Spleen (tissue), 11 donors: ENCODE data around the gene VRK1. TPM values are rescaled to one million over a fixed set of nuclear protein-coding genes. Genes with fewer than 3 reads are reported as not detected.
A peak's percentile ranks its signal among the peaks of the same experiment; 100 is the strongest.

Experiments
- DNase-seq: peaks from one replicate; pipeline ENCODE4 v3.0.0-alpha.2; 2020
- H3K27ac ChIP-seq, 8 donors: fragments of 200-600 bp; sonication (generic) in 7 of 8; 1 replicate in 4 of 8; 2 replicates in 4 of 8; pipeline versions ENCODE4 v1.5.0 to v1.8.0; 2016 to 2021; ENCODE audit warnings: inconsistent platforms in 4 of 8, mild to moderate bottlenecking in 4 of 8, moderate library complexity in 1 of 8
- H3K27me3 ChIP-seq, 7 donors: fragments of 200-600 bp; sonication (generic) in 6 of 7; replicated peaks in 1 of 7; 1 replicate in 4 of 7; 2 replicates in 3 of 7; pipeline versions ENCODE4 v1.5.0 to v1.8.0; 2016 to 2021; ENCODE audit warnings: inconsistent platforms in 3 of 7, mild to moderate bottlenecking in 1 of 7
- H3K36me3 ChIP-seq, 6 donors: fragments of 200-600 bp; sonication (generic) in 5 of 6; 1 replicate in 4 of 6; 2 replicates in 2 of 6; pipeline versions ENCODE4 v1.5.0 to v1.8.0; 2016 to 2021; ENCODE audit warnings: inconsistent platforms in 2 of 6
- H3K4me1 ChIP-seq, 6 donors: fragments of 200-600 bp; sonication (generic) in 5 of 6; 1 replicate in 3 of 6; 2 replicates in 3 of 6; pipeline versions ENCODE4 v1.5.0 to v1.8.0; 2016 to 2021; ENCODE audit warnings: inconsistent platforms in 3 of 6
- H3K4me3 ChIP-seq, 8 donors: fragments of 200-600 bp; sonication (generic) in 7 of 8; 1 replicate in 4 of 8; 2 replicates in 4 of 8; pipeline versions ENCODE4 v1.5.0 to v1.8.0; 2016 to 2021; ENCODE audit warnings: inconsistent platforms in 4 of 8, mild to moderate bottlenecking in 4 of 8, moderate library complexity in 2 of 8
- H3K9me3 ChIP-seq, 8 donors: fragments of 200-600 bp; sonication (generic) in 7 of 8; 1 replicate in 4 of 8; 2 replicates in 4 of 8; pipeline versions ENCODE4 v1.5.0 to v1.8.0; 2016 to 2021; ENCODE audit warnings: inconsistent platforms in 4 of 8
- POLR2A ChIP-seq, 3 donors: fragments of 450-650 bp; IDR thresholded peaks; one replicate each; pipeline ENCODE4 v1.5.1; 2017; ENCODE audit warnings: antibody characterized with exemption in 3 of 3, mild to moderate bottlenecking in 1 of 3
- POLR2AphosphoS5 ChIP-seq, 3 donors: sonication (generic); formaldehyde crosslinking; IDR thresholded peaks; one replicate each; pipeline ENCODE4 v1.5.1; 2017; ENCODE audit warnings: antibody characterized with exemption in 3 of 3
- WGBS, 5 donors: extraction: QIAGEN DNeasy Blood & Tissue Kit in 3 of 5; methylation state at CpG; one replicate each; pipeline versions ENCODE4 v1.1.5 to v1.1.7; 2013 to 2018; 5-methylcytosine and 5-hydroxymethylcytosine counted together
- intact Hi-C: fragments of 100-400 bp; cut with DNase I; formaldehyde crosslinking; loops from one replicate; pipeline ENCODE4 v1.15.0; 2023; ENCODE audit warnings: low total_unique reads
- polyA plus RNA-seq, 3 donors: library from polyadenylated mRNA; stranded (reverse); fragments of 200-250 nt; gene quantifications; one replicate each; pipeline ENCODE4 v1.2.1, GENCODE V29; 2013
- total RNA-seq, 7 donors: library from RNA; depleted of rRNA in 3 of 7; stranded (reverse); fragments of >200 nt in 3 of 7; fragmentation: NEBNext Ultra II Directional in 4 of 7; extraction: Animal tissue kit (Norgen Biotek cat#: 25700) in 4 of 7; gene quantifications; one replicate each; pipeline versions ENCODE4 v1.1.0 to v1.2.1, GENCODE V29; 2016 to 2021
- TF ChIP-seq, protein P1 (sequence below), 11 experiments: fragments of 200-600 bp in 7 of 11; fragments of 450-650 bp in 4 of 11; sonication (generic) in 4 of 11; IDR thresholded peaks in 8 of 11; conservative IDR thresholded peaks in 3 of 11; 1 replicate in 7 of 11; 2 replicates in 4 of 11; pipeline versions ENCODE4 v1.4.0 to v1.8.0; 2016 to 2021; ENCODE audit warnings: antibody characterized with exemption in 11 of 11, inconsistent platforms in 4 of 11, mild to moderate bottlenecking in 1 of 11
- donor health status: healthy with polysubstance abuse.
- donor health status: DM: no; HTN: no; CAD: no; lungs with moderate emphysema.
- donor health status: DM: no; HTN: no; CAD: no.
- donor health status: Bipolar disorder and iron deficiency.
- donor health status: healthy.
- donor health status: DM: no; HTN: no; CAD: no.
- donor health status: DM: yes; HTN: yes; CAD: no.

Gene VRK1
- total and polyA plus RNA-seq, 10 donors: 16.1 to 48.5 (median 29.4) TPM

DNA sequence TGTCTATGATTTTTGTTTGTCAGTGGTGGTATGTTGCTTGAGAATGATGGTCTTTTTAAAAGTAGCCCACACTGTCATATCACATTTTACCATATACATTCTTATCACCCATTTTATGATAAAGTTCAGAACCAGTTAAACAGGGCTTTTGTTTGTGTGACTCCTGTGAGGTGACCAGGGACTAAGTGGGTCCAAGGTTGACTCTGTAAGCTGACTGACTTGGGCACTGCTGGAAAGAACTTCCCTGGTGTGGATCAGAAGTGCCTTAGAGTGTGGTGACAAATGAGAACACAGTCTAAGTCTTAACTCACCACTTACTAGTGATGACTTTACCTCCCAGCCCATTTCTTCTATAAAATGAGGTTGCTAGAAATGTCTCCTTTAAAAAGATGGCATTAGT is 52.6 kb downstream of the VRK1 start:
- Histone ChIP-seq H3K9me3 (no peaks in the 10 kb centered on the region), H3K36me3 (peaks cover 0 to 54% (median 11%) of the 10 kb centered on the region in 6 donors), H3K27ac (no peak overlapping the region), H3K27me3 (no peaks in the 10 kb centered on the region), H3K4me1 (peaks cover 0 to 14% (median 0%) of the 10 kb centered on the region in 6 donors), H3K4me3 (no peak overlapping the region)
- intact Hi-C loops: no loop called here
- DNase-seq: no peak
- TF ChIP-seq, protein P1, sequence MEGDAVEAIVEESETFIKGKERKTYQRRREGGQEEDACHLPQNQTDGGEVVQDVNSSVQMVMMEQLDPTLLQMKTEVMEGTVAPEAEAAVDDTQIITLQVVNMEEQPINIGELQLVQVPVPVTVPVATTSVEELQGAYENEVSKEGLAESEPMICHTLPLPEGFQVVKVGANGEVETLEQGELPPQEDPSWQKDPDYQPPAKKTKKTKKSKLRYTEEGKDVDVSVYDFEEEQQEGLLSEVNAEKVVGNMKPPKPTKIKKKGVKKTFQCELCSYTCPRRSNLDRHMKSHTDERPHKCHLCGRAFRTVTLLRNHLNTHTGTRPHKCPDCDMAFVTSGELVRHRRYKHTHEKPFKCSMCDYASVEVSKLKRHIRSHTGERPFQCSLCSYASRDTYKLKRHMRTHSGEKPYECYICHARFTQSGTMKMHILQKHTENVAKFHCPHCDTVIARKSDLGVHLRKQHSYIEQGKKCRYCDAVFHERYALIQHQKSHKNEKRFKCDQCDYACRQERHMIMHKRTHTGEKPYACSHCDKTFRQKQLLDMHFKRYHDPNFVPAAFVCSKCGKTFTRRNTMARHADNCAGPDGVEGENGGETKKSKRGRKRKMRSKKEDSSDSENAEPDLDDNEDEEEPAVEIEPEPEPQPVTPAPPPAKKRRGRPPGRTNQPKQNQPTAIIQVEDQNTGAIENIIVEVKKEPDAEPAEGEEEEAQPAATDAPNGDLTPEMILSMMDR (IDR thresholded peaks at IDR 0.05 in 8 of 11, conservative IDR thresholded peaks at IDR 0.05 in 3 of 11): no peak
- TF ChIP-seq POLR2A (IDR thresholded peaks at IDR 0.05) (no peak), POLR2AphosphoS5 (IDR thresholded peaks at IDR 0.05) (no peak)

DNA sequence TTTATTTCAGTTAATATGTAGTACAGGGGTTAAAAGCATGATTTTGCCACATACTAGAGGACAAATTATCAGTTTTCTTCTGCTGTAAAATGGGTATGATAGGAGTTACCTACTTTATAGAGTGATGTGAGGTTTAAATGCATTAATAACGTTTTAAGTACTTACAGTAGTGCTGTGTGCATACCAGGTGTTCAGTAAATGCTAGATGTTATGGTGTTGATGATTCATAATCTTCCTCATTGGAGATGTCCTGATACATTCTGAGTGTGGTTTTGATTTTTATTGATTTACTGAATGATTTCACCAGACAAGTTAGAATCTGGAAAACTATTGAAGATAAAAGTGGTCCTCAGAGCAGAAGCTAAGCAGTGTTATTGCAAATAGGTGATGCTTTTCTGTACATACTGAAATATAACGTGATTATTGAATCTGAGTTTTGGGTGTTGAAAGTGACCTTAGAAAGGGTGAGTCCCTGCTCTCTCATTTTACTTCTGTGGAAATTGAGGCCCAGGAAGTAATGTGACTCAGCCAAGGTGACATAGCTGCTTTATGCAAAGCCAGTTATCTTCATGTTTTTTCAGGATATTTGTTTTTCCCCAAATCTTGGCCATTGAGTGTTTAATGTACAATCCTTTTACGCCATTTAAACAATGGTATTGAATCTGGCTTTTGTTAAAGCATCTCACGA is 54.7 kb downstream of the VRK1 start:
- intact Hi-C loops: no loop called here
- no peak for DNase-seq
- WGBS, 5 donors: 88 to 94% (median 90%) methylated on average over 4 of the region's 4 CpGs
- H3K9me3 ChIP-seq: no peaks in the 10 kb centered on the region
- TF ChIP-seq, protein P1 (IDR thresholded peaks at IDR 0.05 in 8 of 11, conservative IDR thresholded peaks at IDR 0.05 in 3 of 11): no peak
- TF ChIP-seq POLR2AphosphoS5 (IDR thresholded peaks at IDR 0.05): no peak
- TF ChIP-seq POLR2A (IDR thresholded peaks at IDR 0.05): no peak
- no peaks in the 10 kb centered on the region for H3K27me3 ChIP-seq
- peaks cover 0 to 14% (median 0%) of the 10 kb centered on the region in 6 donors for H3K4me1 ChIP-seq
- no peak overlapping the region for H3K27ac ChIP-seq
- H3K4me3 ChIP-seq: no peak overlapping the region
- H3K36me3 ChIP-seq: peaks cover 0 to 67% (median 14%) of the 10 kb centered on the region in 6 donors

DNA sequence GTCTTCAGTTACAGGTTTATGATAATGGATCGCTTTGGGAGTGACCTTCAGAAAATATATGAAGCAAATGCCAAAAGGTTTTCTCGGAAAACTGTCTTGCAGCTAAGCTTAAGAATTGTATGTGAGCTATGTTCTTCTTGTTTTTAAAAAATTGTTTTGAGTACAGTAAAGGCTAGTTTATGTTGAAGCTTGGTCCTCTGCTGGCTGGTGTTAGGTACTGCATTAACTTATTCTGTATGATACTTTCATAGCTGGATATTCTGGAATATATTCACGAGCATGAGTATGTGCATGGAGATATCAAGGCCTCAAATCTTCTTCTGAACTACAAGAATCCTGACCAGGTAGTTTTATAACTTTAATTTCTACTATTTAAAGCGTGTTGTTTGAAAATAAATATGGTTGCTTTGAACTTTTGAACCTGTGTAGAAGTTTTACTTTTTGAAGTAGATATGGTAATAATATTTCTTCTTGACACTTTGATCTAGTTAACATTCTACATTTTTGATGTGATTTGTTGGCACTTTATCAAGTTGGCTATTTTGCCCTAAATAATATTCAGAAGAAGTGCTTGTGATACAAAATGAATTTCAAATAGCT is 55.7 kb downstream of the VRK1 start:
- Histone ChIP-seq H3K27ac (no peak overlapping the region), H3K4me3 (no peak overlapping the region), H3K27me3 (no peaks in the 10 kb centered on the region), H3K36me3 (peaks cover 0 to 67% (median 12%) of the 10 kb centered on the region in 6 donors), H3K9me3 (no peaks in the 10 kb centered on the region), H3K4me1 (peaks cover 0 to 14% (median 0%) of the 10 kb centered on the region in 6 donors)
- intact Hi-C loops: no loop called here
- DNase-seq: no peak
- WGBS, 5 donors: 68 to 73% (median 73%) methylated on average over 4 of the region's 4 CpGs
- TF ChIP-seq POLR2AphosphoS5 (IDR thresholded peaks at IDR 0.05): no peak
- TF ChIP-seq, protein P1 (IDR thresholded peaks at IDR 0.05 in 8 of 11, conservative IDR thresholded peaks at IDR 0.05 in 3 of 11): peak; percentile 14 to 71 (median 60)
- no peak for TF ChIP-seq POLR2A (IDR thresholded peaks at IDR 0.05)

DNA sequence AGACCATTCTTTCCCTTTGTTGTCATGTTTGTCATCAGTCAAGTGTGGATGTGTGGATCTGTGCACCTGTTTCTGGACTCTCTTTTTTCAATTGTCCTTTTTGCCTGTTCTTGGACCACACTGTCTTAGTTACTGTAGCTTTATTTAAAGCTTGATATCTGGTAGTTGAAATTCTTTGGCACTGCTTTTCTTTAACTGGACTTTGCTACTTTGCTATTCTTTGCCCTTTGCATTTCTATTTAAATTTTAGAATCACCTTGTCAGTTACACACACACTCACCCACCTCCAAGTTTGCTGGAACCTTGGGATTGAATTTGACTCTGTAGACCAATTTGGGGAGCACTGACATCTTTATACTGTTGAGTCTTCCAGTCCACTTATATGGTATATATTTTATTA is 61.5 kb downstream of the VRK1 start:
- intact Hi-C loops: no loop called here
- H3K36me3 ChIP-seq: peaks cover 0 to 79% (median 13%) of the 10 kb centered on the region in 6 donors
- H3K4me1 ChIP-seq: peaks cover 0 to 7% (median 0%) of the 10 kb centered on the region in 6 donors
- H3K4me3 ChIP-seq: no peak overlapping the region
- H3K27ac ChIP-seq: no peak overlapping the region
- no peaks in the 10 kb centered on the region for H3K9me3 ChIP-seq
- H3K27me3 ChIP-seq: no peaks in the 10 kb centered on the region
- DNase-seq: no peak
- no peak for TF ChIP-seq POLR2A (IDR thresholded peaks at IDR 0.05)
- TF ChIP-seq, protein P1 (IDR thresholded peaks at IDR 0.05 in 8 of 11, conservative IDR thresholded peaks at IDR 0.05 in 3 of 11): no peak
- TF ChIP-seq POLR2AphosphoS5 (IDR thresholded peaks at IDR 0.05): no peak
